Glomerular endothelial cell (primary cell): Measurements from ENCODE around the gene PTPN20. TPM values are rescaled to one million over a fixed set of nuclear protein-coding genes. Genes with fewer than 3 reads are reported as not detected.

Experiments used
- DNase-seq: peaks from one replicate; pipeline ENCODE4 v3.0.0-alpha.2; 2011; ENCODE audit warnings: low read depth, low spot score; ENCODE audit errors: extremely low read depth
- total RNA-seq: library from RNA; depleted of rRNA; stranded (reverse); fragments of >200 nt; gene quantifications from 2 replicates; pipeline ENCODE4 v1.2.3, GENCODE V29; 2015

PTPN20 gene
- total RNA-seq, 1 donor from 2014 or later, result 0.12 TPM

DNA sequence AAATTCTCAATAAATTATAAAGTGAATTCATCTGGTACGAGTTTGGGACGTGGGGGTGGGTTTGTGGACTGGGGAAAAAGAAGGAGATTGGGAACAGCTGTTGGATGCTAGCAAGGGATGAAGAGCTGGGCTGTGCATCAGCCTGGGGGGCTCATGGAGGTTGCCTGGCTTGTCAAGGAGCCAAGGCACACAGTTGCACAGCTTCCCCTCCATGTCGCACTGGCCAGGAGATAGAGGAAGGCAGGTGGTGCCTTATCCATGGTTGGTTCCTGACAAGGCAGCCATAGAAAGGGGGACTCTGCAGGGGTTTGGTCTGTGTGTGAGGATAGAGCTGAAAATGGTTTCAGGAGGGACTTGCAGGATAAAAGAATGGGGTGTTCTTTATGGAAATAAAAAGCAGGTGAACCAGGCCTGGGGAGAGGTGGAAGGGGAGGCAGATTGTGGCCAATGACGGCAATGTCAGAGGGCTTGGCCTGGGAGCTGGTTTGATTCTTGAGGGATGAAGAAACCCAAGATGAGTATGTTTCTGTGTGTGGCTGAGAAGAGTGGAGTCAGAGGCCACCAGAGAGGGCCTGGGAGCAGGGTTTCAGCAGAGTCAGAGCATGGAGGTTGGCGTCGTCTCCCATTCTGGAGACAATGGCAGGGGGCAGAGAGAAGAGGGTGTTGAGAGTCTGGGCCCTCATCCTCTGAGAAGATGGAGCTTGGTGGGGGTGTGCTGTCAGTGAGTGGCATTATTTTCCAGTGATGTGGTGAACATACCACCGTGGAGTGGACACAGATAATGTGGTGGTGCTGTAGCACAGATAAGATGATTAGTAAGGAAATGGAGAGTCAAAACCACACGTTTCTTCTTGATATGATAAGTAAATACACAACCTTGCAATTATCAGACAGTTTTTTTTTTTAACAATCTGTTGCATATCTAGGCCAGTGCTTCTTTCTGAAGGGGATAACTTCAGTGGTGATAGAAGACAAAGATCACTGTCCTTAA lies 108.2 kb downstream of the PTPN20 start:
- DNase-seq, result no peak

DNA sequence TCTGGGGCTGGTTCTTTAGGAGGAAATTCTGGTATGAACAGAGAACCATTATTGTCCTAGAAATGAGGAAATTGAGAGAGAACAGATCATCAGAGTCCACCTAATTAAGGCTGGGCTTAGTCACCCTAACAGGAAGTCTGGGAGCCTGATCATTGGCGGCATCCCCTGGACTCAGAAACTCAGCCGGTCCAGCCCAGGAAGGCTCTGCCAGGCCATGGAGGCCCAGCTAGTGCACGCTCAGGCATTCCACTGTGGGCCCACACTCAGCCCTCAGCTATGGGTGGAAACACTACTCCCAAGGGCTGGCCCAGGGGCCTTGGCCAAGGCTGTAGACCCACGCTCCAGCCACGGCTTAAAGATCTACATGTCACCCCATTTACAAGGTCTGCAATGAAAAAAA lies 109.2 kb downstream of the PTPN20 start:
- no peak for DNase-seq

DNA sequence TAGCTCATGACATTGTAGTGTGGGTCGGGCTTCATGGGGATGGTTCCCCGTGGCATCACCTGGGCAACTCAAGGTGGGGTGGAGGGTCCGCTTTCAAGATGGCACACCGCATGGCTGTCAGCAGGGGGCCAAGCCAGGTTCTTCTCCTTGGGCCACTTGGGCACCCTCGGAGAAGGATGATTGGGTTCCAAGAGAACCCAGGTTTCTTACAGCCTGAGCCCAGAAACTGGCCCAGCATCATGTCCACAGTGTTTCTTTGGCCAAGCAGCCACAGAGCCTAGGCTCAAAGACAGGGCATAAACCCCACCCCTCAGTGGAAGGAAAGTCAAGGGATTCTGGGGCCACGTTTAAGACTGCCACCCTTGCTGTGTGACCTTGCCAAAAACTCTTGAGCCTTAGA lies 110.6 kb downstream of the PTPN20 start:
- DNase-seq, result no peak

DNA sequence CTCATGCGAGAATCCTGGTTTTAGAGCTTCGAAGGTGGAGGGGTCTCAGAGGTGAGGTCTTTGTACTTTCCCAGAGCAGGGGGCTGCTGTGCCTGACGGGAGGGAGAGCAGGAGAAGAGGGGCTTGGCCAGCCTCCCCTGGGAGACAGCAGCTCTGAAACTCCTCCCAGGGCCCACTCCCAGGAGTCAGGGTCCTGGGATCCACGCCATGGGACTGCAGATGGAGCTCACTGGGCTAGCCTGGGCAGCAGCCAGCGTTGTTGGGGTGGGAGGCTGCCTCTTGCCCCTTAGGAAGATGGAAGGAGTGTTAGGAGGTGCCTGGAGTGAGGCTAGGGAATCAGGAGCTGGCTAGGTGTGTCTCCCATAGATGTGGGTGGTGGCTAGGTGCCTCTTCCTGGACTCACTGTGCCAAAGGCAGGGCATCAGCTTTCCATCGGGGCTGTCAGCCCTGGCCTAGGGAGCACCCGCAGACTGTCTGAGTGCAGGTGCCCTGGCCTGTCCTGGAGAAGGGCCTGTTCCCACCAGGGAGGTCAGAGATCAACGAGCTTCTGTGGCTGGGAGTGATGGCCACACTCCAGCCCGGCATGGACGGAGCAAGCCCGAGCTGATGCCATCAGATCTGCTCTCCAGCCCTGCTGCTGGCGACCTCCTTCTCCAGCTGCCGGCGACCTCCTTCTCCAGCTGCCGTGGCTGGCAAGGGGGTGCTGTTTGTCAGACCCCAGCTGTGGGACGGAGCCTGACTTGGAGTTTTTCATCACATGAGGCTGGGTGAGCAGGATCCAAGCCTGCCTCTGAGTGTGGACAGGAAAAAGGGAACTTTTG lies 111.3 kb downstream of the PTPN20 start:
- no peak for DNase-seq

DNA sequence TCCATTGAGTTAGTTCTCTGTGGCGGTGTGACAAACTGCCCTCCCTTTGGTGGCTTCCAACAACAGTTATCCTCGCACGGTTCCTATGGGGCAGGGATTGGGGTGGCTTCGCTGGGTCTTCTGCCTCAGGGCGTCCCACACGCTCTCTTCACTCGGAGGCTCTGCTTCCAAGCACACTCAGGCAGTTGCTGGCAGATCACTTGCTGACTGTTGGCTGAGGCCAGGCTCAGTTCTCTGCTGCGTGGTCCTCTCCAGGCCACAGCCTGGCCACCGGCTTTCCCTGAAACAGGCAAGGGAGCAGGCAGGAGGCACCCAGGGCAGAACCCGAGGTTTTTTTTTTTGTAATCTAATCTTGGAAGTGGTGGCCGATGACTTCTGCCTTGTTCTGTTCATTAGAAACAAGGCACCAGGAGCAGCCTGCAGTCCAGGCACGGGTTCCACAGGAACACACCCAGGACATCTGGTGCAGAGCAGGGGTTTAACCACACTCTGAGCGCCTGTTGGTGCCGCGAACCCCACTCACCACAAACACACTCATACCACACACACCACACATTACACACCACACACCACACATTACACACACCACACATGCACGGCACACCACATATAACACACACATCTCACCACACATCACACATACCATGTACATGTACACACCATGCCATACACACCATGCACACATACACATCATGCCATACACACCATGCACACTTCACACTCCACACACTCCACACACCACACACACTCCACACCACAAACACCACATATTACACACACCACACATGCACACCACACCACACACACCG lies 112.2 kb downstream of the PTPN20 start:
- no peak for DNase-seq

DNA sequence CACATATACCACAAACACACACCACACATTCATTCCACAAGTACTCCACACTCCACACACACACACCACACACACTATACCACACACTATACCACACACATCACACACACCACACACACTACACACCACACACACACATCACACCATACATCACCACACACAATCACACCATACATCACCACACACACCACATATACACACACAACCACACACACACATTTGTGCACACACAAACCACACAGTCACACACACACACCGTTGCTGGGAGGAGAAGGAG lies 112.8 kb downstream of the PTPN20 start:
- no peak for DNase-seq

DNA sequence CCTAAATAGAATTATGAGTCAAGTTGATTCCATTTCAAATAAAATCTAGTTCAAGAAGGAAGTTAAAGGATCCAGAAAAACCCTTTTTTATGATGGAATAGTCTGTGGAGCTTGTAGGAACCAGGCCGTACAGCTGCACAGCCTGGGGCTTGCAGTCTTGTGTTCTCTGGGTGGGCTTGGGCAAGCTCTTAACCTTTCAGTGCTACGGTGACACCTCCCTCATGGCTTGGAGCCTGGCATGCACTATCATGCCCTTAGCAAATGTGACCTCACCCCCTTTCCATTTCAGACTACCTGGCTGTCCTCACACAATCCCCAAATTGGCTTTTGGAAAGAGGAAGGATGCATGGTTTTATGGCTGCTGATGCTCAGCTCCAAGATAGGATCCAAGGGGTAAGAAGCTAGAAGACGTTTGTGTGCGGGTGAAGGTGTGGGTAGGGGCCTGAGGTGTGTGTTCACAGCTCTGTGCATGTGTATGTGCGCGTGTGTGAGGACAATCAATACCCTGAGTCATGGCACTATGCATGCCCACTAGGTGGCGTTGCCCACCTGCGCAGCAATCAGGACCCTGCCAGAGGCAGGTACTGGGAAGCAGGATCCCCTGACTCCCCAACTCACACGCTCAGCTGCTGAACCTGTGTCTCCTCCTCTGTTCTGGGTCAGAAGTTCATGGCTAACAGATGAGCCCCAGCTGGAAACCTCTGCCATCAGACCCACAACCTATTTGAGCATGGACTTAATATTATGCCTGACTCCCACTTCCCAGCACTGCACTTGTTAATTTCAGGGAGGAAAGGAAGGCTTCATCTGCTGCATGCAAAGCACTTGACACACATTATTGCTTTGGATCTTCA lies 113.4 kb downstream of the PTPN20 start:
- DNase-seq, result no peak

DNA sequence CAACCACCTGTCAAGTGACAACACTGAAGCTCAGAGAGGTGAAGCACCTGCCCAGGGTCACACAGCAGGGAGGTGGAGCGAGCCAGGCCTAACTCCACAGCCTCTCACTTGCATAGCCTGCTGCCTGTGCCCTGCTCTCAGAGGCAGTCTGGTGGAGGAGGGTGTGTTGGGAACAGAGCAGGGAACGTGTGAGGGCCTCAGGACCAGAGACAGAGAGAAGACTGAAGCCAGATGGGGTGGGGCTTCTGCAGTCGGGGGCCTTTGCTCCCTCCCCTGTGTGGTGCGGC lies 114.0 kb downstream of the PTPN20 start:
- DNase-seq, result no peak

DNA sequence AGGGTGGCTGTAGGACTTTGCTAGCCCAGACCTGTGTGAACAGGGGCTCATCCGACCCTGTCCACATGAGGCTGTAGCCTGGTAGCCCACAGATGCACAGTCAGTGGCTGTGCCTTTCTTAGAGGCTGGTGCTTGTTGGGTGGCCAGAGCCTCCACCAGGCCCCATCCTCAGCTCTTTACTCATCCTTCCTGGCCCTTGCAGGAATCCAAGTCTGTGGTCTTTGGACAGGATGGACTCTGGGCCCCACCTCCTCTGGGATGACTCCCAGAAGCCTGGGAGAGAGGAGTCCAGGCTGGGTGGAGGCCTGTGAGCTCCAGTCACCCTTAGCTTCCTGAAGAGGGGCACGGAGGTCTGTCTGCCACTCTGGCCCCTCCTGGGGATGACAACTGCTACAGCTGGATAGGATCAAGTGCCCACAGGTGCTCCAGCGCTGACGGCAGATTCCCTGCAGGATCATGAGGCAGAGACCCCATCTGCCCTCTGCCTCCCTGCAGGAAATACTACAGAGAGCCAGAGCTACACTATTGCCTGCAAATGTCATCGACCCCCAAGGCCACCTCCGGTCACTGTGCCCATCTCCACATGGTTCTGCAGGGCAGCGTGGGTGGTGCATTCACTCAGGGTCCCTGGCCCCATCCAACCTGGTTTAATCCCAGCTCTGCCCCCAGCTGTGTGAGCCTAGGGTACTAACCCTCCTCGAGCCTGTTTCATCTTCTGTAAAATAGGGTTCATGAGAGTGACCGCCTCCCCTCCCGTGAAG lies 114.5 kb downstream of the PTPN20 start:
- no peak for DNase-seq

DNA sequence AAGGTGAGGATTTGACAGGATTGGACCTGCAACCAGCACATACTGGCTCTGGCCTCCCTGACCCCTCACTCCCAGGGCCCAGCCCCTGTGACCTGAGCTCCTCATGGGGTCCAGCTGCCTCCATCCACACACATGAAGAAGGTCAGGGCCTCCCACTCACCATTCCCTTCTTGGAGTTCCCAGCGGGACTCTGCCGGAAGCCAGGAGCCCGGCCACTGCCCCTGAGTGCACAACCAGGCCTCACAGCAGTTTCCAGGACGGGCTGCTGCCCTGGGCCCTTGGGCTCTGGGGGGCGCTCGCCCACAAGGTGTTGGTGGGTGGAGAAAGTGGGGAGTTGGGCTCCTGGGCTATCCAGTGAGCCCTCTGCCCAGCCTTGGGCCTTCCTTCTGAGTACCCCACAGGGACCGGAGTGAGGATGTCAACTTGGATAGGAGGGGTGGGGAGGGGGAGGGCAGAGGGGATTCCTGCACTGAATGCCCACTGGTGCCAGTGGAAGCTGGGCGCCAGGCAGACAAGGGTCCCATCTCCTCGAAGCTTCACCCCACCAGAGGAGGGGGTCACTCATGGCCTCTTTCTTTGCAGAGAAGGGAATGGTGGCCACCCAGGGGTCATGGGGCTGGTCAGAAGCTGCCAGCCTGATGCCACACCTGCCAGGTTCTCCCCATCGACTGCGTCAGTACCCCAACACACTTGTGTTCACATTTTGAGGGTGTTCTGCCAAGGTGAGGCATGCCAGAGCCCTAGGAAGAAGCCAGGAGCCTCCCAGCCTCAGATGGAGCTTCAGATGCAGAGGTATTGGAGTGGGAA lies 115.3 kb downstream of the PTPN20 start:
- DNase-seq, result no peak

DNA sequence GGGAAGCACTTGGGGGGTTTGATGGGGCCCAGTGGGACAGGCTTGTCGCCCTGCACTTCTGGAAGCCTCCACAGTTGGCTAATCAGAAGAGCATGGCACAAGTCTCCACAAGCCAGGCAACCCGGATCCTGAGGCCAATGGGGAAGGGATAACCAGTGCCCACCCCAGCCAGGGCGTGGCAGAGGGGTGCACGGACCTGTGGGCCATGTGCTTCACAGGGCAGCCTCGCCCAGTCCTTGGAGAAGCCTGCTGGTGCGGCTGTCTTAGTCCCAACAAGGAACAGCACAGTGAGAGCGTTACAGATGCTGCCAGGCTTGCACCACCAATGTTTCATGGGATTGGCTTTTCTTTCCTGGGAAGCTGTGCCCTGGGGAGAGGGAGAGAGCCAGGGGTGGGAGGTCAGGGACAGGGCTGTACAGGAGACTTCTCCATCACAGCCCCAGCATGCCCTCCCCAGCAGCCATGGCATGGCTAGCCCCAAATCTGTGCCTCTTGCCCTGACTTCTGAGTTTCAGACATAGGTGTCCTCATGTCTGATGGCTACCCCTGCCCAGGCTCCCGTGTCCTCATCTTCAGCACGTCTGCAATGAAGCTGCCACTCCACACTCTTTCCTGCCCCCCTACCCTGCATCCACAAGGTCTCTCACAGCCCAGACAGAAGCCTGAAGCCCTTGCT lies 116.0 kb downstream of the PTPN20 start:
- no peak for DNase-seq

DNA sequence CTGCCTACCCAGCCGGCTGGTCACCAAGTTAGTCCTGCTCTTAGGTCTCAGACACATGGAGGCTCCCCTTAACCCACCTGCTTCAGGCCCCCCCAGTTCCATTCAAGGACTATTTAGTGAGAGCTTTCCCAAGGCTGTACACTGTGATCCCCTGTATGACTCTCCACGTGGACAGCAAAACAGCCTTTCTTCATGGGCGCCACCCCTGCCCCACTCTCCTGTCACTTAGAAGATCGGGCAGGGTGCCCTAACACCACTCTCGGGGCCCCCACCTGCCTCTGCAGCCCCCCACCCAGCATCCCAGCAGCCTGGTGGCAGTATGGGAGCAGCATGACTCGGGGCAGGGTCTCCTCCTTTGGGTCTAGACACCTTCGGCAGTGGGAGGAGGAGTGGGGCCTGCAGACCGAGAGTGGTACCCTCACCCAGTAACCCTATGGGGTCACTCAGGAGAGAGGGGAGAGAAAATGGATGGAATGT lies 116.6 kb downstream of the PTPN20 start:
- DNase-seq, result no peak

DNA sequence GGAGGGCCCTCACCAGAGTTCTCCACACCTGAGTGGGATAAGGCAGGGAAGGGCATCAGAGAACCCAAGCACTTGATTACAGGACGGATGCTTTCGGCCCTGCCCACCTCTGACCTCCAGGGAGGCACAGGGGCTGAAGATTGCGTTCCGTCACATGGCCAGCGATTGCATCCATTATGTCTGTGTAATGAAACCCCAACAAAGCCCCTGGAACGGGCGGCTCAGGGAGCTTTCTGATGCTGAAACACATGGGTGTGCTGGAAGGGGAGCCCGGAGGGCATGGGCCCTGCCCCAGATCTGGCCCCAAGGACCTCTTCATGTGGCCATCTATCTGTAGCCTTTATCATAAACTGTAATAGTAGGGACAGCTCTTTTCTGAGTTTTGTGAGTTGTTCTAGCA lies 117.2 kb downstream of the PTPN20 start:
- DNase-seq, result no peak

DNA sequence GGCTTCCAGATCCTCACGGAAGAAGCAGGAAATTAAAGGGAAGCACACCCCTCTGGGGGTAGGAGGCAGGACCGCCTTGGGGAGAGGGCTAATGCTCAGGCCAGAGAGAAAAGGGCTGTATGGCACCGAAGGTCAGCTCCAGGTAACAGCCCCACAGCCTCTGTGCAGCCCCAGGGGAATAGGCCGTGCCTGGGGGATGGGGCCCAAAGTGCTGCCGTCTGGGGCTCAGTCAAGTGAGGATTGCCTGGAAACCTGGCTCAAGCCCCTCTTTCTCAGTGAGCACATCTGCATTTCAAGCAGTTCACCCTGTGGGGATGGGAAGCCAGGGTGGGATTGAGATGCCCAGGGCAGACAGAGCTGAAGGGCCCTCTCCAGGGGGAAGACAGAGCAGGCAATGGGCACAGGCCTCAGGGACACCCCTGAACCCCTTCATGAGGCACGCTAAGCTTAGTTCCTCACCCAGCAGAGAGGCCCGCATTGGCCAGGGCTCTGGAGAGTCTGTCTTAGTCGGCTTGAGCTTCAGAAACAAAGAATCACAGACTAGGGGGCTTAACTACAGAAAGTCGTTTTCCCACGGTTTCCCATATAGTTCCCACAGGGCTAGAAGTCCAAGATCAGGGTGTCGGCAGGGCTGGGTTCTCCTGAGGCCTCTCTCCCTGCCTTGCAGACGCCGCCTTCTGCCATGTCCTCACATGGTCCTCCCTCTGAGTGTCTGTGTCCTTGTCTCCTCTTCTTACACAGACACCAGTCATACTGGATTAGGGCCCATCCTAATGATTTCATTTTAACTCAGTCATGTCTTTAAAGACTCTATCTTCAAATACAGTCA lies 118.2 kb downstream of the PTPN20 start:
- DNase-seq, result no peak

DNA sequence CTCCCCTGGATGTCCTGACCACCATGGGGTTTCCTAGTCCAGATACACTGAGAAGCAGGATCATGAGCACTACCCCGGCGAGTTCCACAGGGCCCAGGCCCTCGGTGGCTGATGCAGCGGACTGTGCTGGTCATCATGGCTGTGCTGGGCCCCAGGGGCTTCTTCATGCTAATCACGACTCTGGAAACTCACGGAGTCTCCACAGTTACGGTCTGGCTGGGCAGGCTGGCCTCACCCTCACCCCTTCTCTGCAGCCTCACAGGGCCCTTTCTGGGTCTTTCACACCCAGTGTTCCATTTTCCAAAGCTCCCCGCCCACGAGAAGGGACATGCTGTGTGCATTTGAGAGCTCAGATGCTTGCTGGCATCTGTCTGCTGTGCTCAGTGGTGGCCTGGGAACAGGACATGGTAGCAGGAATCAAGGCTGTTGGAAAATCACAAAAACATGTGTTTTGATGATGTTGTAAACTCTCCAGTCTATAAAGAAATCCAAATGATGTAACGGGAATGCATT lies 119.0 kb downstream of the PTPN20 start:
- no peak for DNase-seq

DNA sequence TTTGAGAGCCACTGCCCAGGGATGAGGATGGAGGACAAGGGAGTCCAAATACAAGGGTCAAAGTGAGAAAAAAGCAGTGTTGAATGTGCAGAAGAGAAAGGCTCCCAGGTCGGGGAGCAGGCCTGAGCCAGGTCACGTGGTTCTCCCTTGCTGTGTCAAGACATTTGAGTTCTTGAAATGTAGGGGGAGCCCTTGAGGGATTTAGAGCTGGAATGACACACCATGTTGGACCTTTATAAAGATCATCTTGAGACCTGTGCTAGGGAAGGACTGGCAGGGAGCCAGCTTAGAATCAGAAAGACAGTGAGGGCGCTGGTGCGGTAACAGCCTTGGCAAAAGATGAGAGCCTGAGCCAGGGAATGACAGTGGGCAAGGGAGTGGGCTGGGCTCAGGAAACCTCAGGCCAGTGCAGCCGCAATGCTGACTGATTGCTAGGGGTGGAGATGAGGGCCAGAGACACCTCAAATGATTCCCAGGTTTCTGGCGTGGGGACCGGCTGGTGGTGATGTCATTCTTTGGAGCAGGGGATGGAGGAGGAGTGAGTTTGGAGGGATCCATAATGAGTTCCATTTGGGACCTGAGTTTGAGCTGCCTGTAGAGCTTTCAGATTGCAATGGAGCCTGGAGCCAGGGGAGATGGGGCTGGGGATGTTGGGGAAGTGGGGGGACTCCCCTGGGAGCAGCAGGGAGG lies 120.1 kb downstream of the PTPN20 start:
- DNase-seq, result no peak
